22Rv1 (cell line): ENCODE measurements around the gene TMEM53.

Experiments used
- H3K27ac ChIP-seq: fragments of 450-650 bp; 2 replicates; pipeline ENCODE4 v1.5.1; 2017
- ZFX ChIP-seq: fragments of 450-650 bp; IDR thresholded peaks from 2 replicates; pipeline ENCODE4 v1.6.1; 2017; ENCODE audit warnings: antibody characterized with exemption, borderline replicate concordance
- TF ChIP-seq, protein P1 (sequence below): fragments of 450-650 bp; IDR thresholded peaks from 2 replicates; pipeline ENCODE4 v1.5.1; 2017; ENCODE audit warnings: mild to moderate bottlenecking

TMEM53 gene

DNA sequence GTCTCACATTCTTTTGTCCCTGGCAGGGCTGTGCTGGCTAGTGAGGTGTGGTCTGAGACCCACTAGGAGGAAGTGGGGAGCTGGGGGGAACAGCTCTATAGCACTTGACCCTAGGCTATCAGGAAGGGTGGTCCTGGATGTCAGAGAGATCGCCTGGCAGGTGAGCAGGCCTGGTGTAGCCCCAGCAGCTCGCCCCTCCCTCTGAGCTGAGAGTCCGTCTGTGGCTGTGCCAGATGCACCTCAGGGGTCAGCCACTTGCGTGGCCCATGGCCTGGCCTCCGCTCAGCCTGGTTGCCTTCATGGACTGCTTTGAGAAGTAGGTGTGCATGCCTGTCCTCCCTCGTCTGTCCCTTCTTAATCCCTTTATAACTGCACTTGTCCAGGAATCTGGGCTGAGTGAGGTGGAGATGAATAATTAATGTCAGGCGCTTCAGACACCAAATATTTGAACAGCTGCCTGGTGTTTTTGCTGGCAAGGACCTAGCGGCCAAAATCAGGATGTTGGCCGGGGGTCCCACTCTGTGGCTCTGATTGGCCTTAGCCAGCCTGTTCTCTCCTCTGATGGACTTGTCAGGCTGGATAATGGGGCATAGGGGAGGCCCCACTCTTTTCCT is 30.5 kb downstream of the TMEM53 start:
- no peak overlapping the region for H3K27ac ChIP-seq
- TF ChIP-seq ZFX, result no peak
- TF ChIP-seq, protein P1, sequence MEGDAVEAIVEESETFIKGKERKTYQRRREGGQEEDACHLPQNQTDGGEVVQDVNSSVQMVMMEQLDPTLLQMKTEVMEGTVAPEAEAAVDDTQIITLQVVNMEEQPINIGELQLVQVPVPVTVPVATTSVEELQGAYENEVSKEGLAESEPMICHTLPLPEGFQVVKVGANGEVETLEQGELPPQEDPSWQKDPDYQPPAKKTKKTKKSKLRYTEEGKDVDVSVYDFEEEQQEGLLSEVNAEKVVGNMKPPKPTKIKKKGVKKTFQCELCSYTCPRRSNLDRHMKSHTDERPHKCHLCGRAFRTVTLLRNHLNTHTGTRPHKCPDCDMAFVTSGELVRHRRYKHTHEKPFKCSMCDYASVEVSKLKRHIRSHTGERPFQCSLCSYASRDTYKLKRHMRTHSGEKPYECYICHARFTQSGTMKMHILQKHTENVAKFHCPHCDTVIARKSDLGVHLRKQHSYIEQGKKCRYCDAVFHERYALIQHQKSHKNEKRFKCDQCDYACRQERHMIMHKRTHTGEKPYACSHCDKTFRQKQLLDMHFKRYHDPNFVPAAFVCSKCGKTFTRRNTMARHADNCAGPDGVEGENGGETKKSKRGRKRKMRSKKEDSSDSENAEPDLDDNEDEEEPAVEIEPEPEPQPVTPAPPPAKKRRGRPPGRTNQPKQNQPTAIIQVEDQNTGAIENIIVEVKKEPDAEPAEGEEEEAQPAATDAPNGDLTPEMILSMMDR, result no peak

GRCh38 chr1:44642925-44643324 is 31.4 kb downstream of the TMEM53 start:
- H3K27ac ChIP-seq, result no peak overlapping the region
- no peak for TF ChIP-seq ZFX
- TF ChIP-seq, protein P1, result no peak

- TF ChIP-seq, protein P1, result no peak
- TF ChIP-seq ZFX, result no peak
- H3K27ac ChIP-seq, result no peak overlapping the region
Measured at GRCh38 chr1:44642255-44642654, 32.0 kb downstream of the TMEM53 start.

- H3K27ac ChIP-seq, result no peak overlapping the region
Measured at GRCh38 chr1:44641126-44642102, 32.9 kb downstream of the TMEM53 start.

DNA sequence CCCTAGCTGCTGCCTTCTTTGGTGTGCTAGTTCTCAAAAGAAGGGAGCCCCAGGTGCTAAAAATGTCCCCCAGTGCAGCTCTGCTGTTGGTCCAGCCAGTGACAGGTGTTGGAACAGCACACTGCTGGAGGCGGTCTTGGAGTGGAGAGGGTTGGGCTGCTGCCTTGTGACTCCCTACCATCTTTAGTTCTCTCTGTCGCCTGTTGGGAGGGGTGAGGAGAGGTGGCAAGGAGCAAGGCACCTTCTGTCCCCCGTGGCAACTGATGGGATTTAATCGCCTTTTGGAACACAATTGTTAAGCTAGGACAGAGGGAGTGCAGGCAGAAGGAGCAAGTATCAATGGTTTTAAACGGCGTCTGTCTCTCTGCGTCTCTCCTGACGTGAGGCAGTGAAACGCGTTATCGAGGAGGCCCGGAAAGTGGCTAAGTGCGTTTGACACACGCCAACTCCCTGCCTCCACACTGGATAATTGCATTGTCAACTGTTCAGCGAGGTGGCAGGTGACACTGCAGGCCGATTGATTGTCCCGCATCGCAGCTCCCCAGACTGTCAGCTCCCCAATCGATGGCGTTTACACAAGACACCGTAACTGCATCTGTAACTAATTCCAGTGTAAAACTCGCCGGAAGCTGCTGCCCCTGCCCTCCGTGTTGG is 34.0 kb downstream of the TMEM53 start:
- no peak overlapping the region for H3K27ac ChIP-seq
- TF ChIP-seq, protein P1, result no peak
- TF ChIP-seq ZFX, result no peak

More at GRCh38 chr1:44641126-44642102, 32.9 kb downstream of the TMEM53 start:
- TF ChIP-seq, protein P1, result no peak
- no peak for TF ChIP-seq ZFX

DNA sequence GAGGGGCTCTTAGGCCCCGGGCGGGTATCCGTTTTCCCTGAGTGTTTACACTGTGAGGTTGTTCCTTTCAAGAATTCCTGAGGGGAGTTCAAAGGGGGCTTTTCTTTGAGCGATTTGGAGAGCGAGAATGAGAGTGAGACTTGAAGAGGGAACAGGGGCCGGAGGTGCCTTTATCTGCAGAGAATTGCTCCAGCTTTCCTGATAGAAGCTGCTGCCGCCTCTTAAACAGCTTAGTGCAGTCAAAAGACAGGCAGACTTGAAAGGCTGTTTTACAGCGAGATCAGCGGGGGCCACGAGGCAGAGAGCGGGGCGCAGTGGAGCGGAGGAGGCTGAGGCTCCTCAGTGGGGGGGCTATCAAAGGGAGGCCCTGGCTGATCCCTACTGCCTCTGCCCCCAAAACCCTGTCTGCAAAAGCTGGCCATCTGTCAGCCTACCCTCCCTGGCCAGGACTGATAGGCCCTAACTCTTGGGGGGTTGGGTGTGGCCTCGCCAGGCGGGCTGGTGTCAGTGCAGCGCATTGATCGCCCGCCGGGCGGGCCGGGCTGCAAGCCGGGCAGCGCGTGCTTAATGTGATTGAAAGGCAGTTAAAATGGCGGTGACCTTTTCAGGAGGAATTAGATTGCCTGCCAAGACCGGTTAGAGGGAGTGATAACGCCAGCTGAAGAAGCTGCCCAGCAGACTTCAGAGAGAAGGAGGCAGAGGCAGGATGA is 36.4 kb downstream of the TMEM53 start:
- TF ChIP-seq ZFX, result no peak
- TF ChIP-seq, protein P1, result no peak
- H3K27ac ChIP-seq, result no peak overlapping the region
